ENCODE data around the gene CPOX.

Gene CPOX

GRCh38 chr3:98536456-98537017, 56.9 kb downstream of the CPOX start:
- no peak for DNase-seq (ENCODE audit: low read depth, low spot score)

GRCh38 chr3:98534734-98535133, 58.7 kb downstream of the CPOX start:
- DNase-seq (ENCODE audit: low read depth, low spot score) = no peak

GRCh38 chr3:98534168-98534567, 59.2 kb downstream of the CPOX start:
- DNase-seq (ENCODE audit: low read depth, low spot score) = no peak

- no peak for DNase-seq (ENCODE audit: low read depth, low spot score)
Measured at GRCh38 chr3:98532709-98533571, 60.5 kb downstream of the CPOX start.

- no peak for DNase-seq (ENCODE audit: low read depth, low spot score)
Measured at GRCh38 chr3:98532275-98532637, 61.2 kb downstream of the CPOX start.

GRCh38 chr3:98531622-98532274, 61.7 kb downstream of the CPOX start, which contains the start of gene GPR15:
TSS of gene GPR15 (plus strand) at chr3:98531978. CDS start at chr3:98532034, 56 bp downstream.
- no peak for DNase-seq (ENCODE audit: low read depth, low spot score)

GRCh38 chr3:98530676-98531075, 62.7 kb downstream of the CPOX start:
- DNase-seq (ENCODE audit: low read depth, low spot score) = no peak

GRCh38 chr3:98529856-98530459, 63.5 kb downstream of the CPOX start:
- DNase-seq (ENCODE audit: low read depth, low spot score) = no peak
